Stimulated activated CD4-positive, alpha-beta T cell treated with anti-CD3 and anti-CD28 coated beads, Interleukin-1b, Interleukin-23, amount 100 ng/mL, for 24 hours (primary cell): ENCODE results near the gene FCHSD2.
"Not testable (repeated sequence)": the region's sequence is repeated elsewhere in the genome, so short reads cannot be mapped to it uniquely, and the experiment has no call there.

ENCODE experiments used
- DNase-seq, 4 experiments: peaks; one replicate each; pipeline ENCODE4 v3.0.0-alpha.2; 2020; ENCODE audit warnings: low read depth in 4 of 4, low spot score in 1 of 4

The FCHSD2 gene

GRCh38 chr11:72937439-72937838, 204.7 kb downstream of the FCHSD2 start:
- DNase-seq: no peak

GRCh38 chr11:72935700-72936099, 206.4 kb downstream of the FCHSD2 start:
- no peak for DNase-seq

GRCh38 chr11:72932132-72932570, 210.0 kb downstream of the FCHSD2 start:
- DNase-seq: no peak

DNA sequence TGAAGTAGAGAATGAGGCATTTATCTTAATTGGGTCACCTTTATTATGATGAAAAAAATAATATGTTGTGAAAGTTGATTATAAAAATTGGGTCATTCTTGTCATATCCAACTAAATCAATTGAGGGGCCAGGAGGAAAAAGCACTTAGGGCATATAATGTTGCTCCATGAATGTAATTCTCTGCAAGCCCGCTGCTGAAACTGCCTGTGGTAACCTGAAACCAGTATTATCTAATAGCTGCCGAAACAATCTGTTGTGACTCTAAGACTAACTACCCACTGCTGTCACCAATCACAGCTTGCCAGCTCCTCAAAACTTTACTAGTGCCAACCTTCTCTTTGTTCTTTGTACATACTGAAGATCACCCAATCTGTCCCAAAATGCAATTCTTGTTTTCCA, 212.1 kb downstream of the FCHSD2 start:
- no peak for DNase-seq

GRCh38 chr11:72929256-72929655, 212.9 kb downstream of the FCHSD2 start:
- no peak for DNase-seq

DNA sequence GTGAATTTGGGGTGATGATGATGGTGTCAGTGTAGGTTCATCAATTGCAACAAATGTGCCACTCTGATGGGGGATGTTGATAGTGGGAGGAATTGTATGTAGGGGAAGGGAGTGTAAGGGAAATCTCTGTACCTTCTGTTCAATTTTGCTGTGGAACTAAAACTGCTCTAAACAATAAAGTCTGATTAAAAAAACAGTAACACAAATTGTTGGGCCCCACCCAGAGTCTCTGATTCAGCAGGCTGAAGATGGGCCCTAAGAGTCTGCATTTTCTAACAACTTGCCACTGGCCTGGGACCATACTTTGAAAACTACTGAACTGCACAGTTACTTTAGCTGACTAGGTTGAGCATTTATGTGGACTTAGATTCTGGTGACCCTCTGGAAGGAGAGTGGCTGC, 214.7 kb downstream of the FCHSD2 start:
- DNase-seq: no peak

DNA sequence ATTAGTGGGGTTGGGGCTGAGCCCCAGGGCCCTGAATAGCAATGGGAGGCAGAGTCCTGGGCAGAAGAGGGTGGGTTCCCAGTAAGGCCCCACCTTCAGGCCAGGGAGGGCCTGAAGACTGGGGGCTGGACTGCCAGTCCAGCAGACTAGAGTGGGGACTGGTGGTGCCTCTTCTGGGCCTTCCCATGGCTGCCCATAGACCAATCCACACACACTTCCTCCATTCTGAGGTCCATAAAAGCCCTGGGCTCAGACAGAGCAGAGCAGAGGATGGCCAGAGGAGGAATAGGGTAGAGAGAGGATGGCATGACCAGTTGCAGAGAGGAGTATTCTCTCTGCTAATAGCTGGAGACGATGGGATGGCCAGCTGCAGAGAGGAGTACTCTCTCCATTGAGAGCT, 216.0 kb downstream of the FCHSD2 start:
- DNase-seq: no peak

DNA sequence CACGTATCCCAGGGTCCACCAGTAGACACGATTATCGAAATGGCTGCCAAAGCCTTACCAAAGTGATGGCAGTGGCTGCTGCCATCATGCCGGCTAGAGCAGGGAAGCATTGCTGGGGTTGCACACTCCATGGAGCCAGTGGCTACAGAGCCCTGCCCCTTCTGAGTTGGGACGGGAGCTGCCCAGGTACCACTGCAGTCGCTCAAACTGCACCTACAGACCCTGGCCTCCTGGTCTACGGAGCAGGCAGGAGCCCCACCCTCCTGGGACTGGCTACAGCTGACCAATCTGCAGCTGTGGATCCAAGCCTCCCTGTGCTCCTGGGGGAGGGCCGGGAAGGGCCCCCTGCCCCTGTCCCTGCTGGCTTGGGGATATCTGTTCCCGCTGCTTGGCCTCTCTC, 216.5 kb downstream of the FCHSD2 start:
- no peak for DNase-seq

- DNase-seq: no peak
These were observed 217.4 kb downstream of the FCHSD2 start for GRCh38 chr11:72924568-72925190.

DNA sequence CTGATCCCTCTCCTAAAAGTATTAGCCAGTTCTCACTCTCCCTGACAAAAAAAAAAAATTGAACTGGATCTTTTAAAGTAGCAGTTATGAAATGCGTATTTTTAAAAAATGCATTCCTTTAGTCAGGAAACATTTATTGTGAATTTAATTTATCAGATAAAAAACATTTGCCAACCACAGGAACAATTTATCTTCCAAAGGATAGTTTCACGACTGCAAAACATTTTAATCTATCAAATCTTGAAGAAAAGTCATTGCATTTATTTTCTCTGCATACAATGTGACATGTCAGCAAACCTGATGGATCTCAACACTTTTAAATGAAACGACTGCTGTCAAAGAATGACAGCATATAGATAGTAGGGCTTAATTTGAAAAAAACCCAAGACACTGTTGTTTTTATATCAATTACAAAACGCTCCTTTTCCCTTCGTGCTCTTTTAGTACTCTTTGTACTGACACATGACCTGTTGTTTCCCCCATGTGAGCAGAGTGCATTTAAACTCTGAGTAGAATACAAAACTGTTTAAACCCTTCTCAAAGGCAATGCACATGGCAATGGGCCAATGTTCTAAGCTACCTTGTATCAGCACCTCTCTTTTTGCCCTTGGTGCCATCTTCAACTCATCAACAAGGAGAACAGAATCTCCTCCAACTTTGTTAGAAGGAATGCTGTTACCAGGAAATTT, 220.9 kb downstream of the FCHSD2 start:
- DNase-seq: no peak

DNA sequence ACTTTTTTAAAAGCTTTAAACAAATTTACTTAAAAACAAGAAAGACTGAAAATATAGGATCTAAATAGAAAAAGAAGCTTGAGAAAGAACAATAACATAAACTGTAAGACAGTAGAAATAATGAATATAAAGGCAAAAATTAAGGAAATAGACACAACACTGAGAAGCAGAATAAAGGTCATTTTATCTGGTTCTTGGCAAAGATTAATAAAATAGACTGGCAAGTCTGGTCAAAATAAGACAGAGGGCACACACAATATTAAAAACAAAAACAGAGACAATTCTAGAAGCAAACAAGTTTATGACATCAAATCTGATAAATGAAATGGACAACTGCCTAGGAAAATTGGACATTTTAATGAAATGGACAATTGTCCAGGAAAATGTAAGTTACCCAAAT, 222.1 kb downstream of the FCHSD2 start:
- no peak for DNase-seq

DNA sequence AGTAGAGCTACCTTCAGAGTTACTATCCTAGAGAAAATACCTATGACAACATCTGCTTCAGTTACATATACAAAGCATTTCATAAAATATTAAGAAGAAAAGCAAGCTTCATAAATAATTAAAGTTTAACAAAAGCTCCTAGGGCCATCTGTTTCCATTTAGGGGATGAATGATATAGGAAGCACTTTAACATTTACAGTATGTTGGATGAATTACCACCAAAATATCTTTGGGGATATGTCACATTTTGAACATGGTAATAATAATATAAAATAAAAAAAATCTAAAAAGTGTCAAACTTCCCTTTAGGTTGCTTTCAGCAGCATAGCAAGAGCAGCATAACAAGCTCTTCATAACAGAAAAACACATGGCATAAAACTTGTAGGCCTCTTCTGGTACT, 223.3 kb downstream of the FCHSD2 start:
- no peak for DNase-seq

- DNase-seq: no peak
These were observed 229.9 kb downstream of the FCHSD2 start for GRCh38 chr11:72912253-72912652.

DNA sequence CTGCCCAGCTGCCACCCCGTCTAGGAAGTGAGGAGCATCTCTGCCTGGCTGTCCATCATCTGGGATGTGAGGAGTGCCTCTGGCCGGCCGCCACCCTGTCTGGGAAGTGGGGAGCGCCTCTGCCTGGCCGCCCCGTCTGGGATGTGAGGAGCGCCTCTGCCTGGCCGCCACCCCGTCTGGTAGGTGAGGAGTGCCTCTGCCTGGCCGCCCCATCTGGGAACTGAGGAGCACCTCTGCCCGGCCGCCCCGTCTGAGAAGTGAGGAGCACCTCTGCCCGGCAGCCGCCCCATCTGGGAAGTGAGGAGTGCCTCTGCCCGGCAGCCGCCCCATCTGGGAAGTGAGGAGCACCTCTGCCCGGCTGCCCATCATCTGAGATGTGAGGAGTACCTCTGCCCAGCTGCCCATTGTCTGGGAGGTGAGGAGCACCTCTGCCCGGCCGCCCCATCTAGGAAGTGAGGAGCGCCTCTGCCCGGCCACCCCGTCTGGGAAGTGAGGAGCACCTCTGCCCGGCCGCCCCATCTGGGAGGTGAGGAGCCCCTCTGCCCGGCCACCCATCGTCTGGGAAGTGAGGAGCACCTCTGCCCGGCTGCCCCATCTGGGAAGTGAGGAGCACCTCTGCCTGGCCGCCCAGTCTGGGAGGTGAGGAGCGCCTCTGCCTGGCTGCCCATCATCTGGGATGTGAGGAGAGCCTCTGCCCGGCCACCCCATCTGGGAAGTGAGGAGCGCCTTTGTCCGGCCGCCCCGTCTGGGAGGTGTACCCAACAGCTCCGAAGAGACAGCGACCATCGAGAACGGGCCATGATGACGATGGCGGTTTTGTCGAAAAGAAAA, 232.3 kb downstream of the FCHSD2 start:
- DNase-seq: not testable (repeated sequence)

DNA sequence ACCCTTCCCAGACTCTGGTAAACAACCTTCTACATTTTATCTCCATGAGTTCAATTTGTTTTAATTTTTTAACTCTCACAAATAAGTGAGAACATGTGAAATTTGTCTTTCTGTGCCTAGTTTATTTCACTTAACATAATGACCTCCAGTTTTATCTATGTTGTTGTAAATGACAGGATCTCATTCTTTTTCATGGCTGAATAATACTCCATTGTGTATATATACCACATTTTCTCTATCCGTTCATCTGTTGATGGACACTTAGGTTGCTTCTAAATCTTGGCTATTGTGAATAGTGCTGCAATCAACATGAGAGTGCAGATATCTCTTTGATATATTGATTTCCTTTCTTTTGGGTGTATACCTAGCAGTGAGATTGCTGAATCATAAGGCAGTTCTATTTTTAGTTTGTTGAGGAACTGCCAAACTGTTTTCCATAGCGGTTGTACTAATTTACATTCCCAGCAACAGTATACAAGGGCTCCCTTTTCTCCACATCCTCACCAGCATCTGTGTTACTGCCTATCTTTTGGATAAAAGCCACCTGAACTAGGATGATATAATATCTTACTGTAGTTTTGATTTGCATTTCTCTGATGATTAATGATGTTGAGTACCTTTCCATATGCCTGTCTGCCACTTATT, 234.0 kb downstream of the FCHSD2 start:
- DNase-seq: no peak

DNA sequence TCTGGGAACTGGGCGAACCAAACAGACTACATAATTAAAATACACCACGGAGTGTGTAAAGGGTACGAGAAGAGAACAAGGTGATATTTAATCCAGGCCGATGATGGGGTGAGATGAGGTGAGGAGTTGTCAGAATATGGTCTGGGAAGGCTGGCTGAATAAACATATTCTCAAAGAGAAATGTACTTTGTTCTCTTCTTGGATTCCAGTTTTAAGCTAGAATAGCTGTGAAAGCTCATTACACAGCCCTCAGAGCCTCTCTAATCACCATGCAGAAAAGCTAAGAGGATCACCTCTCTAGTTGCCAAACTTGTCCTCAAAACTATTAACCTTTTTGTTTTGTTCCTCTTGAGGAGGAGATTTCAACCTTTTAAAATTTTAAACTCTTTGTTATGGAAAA, 238.1 kb downstream of the FCHSD2 start:
- DNase-seq: no peak

DNA sequence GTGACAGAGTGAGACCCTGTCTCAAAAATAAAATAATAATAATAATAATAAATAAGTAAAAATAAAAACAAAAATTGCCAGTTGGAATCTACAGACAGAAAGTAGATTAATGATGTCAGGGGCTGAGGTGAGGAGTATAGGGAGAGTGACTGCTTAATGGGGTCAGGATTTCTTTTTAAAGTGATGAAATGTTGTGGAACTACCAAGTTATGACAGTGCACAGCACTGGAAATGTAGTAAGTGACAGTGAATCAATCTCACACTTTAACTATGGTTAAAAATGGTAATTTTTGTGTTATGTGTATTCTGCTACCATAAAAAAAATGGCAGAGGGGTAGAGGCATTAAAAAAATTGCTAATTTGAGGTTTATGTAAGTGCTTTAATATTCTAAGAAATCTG, 240.7 kb downstream of the FCHSD2 start:
- no peak for DNase-seq

- no peak for DNase-seq
These were observed 242.1 kb downstream of the FCHSD2 start for GRCh38 chr11:72900013-72900412.

- DNase-seq: no peak
These were observed 242.9 kb downstream of the FCHSD2 start for GRCh38 chr11:72899238-72899637.

DNA sequence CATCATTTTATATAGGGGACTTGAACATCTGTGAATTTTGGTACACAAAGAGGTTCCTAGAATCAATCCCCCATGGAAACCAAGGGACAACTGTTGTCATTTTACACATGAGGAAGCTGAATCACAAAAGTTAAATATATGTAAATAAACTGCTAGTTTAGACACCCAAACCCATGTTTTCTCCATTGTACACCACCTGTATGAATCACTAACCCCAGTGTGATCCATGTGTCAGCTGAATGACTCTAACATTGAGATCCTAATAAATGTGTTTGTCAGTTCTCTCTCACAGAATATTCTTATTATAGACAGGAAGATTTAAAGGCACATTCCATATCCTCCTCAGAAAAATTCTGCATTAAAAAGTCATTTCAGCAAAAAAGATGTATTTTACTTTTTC, 244.6 kb downstream of the FCHSD2 start:
- DNase-seq: no peak

DNA sequence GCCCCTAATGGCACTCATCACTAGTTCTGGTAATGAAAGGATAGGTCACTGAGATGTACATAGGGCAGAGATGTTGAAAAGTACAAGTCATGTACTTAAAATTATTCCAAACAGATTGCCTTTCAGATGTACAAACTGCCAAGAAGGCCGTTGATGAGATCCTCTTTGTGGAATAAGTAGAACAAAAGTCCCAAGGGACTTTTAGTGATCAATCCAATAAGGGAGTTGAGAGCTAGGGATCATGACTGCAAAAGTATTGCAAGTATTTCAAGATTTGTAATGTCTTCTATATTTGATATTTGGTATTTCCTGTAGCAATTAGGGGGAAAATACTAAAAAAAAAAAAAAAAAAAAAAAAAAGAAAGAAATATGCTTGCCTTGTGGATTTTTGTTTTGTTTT, 245.7 kb downstream of the FCHSD2 start:
- DNase-seq: no peak

GRCh38 chr11:72890881-72891280, 251.2 kb downstream of the FCHSD2 start:
- DNase-seq: no peak
